ENCODE data around the gene ARRDC3.
"Not testable (repeated sequence)": the region's sequence is repeated elsewhere in the genome, so short reads cannot be mapped to it uniquely, and the experiment has no call there.

The ARRDC3 gene

DNA sequence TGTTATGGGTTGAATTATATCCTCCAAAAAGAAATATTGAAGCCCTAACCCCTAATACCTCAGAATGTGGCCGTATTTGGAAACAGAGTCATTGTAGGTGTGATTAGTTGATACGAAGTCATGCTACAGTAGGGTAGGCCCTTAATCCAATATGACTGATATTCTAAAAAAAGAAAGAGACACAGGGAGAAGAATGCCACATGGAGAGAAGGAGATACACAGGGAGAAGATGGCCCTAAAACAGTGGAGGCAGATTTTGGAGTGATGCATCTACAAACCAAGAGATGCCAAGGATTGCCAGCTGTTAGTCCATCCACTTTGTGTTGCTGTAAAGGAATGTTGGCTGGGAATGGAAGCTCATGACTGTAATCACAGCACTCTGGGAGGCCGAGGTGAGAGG, 21.3 kb downstream of the ARRDC3 start:
- TF ChIP-seq, protein P1, sequence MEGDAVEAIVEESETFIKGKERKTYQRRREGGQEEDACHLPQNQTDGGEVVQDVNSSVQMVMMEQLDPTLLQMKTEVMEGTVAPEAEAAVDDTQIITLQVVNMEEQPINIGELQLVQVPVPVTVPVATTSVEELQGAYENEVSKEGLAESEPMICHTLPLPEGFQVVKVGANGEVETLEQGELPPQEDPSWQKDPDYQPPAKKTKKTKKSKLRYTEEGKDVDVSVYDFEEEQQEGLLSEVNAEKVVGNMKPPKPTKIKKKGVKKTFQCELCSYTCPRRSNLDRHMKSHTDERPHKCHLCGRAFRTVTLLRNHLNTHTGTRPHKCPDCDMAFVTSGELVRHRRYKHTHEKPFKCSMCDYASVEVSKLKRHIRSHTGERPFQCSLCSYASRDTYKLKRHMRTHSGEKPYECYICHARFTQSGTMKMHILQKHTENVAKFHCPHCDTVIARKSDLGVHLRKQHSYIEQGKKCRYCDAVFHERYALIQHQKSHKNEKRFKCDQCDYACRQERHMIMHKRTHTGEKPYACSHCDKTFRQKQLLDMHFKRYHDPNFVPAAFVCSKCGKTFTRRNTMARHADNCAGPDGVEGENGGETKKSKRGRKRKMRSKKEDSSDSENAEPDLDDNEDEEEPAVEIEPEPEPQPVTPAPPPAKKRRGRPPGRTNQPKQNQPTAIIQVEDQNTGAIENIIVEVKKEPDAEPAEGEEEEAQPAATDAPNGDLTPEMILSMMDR (IDR thresholded peaks at IDR 0.05; ENCODE audit: low read depth, low read length, missing control alignments): no peak
- in situ Hi-C loops (cut with HindIII; ENCODE audit: low pct_ligation_motif_present, low sequenced_read_pairs): no loop called here
- no peak for DNase-seq
- Histone ChIP-seq H3K27ac (no peak overlapping the region), H3K27me3 (replicated peaks) (no peaks in the 10 kb centered on the region), H3K36me3 (replicated peaks) (no peaks in the 10 kb centered on the region), H3K4me3 (ENCODE audit: low read depth, low read length) (no peak overlapping the region)

DNA sequence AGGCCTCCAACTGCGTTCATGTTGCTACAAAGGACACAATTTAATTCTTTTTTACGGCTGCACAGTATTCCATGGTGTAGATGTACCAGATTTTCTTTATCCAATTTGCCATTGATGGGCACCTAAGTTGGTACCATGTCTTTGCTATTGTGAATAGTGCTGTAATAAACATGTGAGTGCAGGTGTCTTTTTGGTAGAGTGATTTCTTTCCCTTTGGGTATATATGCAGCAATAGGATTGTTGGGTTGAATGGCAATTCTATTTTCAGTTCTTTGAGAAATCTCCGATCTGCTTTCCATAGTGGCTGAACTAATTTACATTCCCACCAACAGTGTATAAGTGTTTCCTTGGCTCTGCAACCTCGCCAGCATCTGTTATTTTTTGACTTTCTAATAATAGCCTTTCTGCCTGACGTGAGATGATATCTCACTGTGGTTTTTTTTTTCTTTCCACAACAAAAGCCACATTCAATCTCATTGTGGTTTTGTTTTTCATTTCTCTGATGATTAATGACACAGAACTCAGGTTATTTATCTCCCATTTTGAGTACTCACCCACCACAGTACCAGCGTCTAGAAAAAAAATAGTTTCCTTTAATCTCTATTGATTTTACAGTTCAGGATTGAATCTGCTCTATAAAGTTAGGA, 21.9 kb downstream of the ARRDC3 start:
- in situ Hi-C loops (cut with HindIII; ENCODE audit: low pct_ligation_motif_present, low sequenced_read_pairs): no loop called here
- TF ChIP-seq, protein P1 (IDR thresholded peaks at IDR 0.05; ENCODE audit: low read depth, low read length, missing control alignments): no peak

DNA sequence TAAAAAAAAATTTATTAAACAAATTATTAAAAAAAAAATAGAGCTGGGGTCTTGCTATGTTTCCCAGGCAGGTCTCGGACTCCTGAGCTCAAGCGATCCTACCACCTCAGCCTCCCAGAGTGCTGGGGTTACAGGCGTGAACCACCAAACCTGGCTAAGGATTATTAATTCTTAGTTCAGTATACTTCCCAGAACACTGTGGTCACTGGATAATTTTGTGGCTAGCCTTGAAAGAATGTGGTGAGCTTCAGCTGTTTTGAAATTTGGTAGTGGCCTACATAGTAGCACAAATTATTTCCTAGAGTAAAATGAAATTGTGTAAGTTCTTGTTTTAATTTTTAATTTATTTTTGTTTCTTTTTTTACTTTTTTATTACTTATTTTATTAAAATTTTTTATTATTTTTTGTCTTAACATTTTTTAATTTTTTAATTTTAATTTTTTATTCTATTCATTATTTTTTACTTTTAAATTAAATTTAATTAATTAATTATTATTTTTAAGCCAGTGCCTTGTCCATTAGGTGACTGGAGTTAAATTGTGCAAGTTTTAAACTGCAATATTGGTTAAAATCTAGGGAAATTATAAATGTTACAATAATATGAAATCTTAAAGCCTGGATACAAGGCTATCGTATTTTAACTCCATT, 23.0 kb downstream of the ARRDC3 start:
- H3K27me3 ChIP-seq (replicated peaks): no peaks in the 10 kb centered on the region
- H3K27ac ChIP-seq: no peak overlapping the region
- in situ Hi-C loops (cut with HindIII; ENCODE audit: low pct_ligation_motif_present, low sequenced_read_pairs): no loop called here
- TF ChIP-seq, protein P1 (IDR thresholded peaks at IDR 0.05; ENCODE audit: low read depth, low read length, missing control alignments): no peak
- no peaks in the 10 kb centered on the region for H3K36me3 ChIP-seq (replicated peaks)
- DNase-seq: no peak
- H3K4me3 ChIP-seq (ENCODE audit: low read depth, low read length): no peak overlapping the region

More for the DNA sequence above, 21.9 kb downstream of the ARRDC3 start:
- H3K27me3 ChIP-seq (replicated peaks): no peaks in the 10 kb centered on the region
- H3K36me3 ChIP-seq (replicated peaks): no peaks in the 10 kb centered on the region
- H3K4me3 ChIP-seq (ENCODE audit: low read depth, low read length): no peak overlapping the region
- no peak overlapping the region for H3K27ac ChIP-seq
- DNase-seq: no peak

DNA sequence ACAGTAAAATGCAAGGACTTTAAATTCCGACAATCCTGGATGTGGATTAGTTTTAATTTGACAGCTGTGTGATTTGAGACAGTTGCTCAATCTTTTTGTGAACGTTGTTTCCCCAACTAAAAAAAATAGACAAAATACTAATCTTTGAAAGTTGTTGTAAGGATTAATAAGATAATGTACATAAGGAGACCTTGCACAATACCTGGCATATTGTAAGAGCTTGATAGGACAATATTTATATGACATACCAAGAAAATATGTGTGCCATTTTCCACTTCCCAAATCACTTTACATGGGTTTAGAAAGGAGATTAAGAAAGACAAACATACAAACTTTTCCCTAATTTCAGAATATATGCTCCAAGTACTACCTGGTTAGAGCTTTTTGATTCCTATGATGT, 25.3 kb downstream of the ARRDC3 start:
- Histone ChIP-seq H3K36me3 (replicated peaks) (no peaks in the 10 kb centered on the region), H3K4me3 (ENCODE audit: low read depth, low read length) (no peak overlapping the region), H3K27me3 (replicated peaks) (no peaks in the 10 kb centered on the region), H3K27ac (no peak overlapping the region)
- TF ChIP-seq, protein P1 (IDR thresholded peaks at IDR 0.05; ENCODE audit: low read depth, low read length, missing control alignments): no peak
- in situ Hi-C loops (cut with HindIII; ENCODE audit: low pct_ligation_motif_present, low sequenced_read_pairs): no loop called here
- DNase-seq: no peak

DNA sequence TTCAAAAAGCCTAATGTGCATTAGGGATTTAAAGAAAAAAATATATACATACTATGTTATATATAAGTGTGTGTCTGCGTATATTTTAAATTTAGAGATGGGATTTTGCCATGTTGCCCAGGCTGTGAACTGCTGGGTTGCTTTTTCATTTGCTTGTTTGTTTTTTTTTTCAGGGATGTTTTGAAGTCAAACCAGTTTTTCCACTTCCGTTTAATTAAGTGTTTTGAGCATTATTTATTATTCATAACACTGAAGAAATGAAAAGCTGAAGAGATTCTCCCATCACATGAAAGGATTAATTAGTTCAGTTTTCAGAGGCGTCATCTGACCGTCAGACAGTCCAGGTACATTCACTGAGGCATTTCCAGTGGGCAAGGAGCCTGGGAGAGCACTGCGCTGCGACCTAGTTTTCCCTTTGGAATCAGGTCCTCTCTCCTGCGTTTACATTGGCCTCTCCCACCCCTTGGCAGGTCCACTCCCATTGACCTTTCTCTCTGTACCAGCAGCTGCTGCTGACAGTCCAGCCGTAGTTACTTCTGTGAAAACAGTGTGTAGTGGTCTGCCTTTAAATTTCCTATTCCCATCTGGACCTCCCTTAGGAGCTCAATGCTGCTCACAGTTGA, 26.0 kb downstream of the ARRDC3 start:
- Histone ChIP-seq H3K27me3 (replicated peaks) (no peaks in the 10 kb centered on the region), H3K4me3 (ENCODE audit: low read depth, low read length) (no peak overlapping the region), H3K36me3 (replicated peaks) (no peaks in the 10 kb centered on the region), H3K27ac (no peak overlapping the region)
- in situ Hi-C loops (cut with HindIII; ENCODE audit: low pct_ligation_motif_present, low sequenced_read_pairs): no loop called here
- TF ChIP-seq, protein P1 (IDR thresholded peaks at IDR 0.05; ENCODE audit: low read depth, low read length, missing control alignments): no peak
- no peak for DNase-seq

DNA sequence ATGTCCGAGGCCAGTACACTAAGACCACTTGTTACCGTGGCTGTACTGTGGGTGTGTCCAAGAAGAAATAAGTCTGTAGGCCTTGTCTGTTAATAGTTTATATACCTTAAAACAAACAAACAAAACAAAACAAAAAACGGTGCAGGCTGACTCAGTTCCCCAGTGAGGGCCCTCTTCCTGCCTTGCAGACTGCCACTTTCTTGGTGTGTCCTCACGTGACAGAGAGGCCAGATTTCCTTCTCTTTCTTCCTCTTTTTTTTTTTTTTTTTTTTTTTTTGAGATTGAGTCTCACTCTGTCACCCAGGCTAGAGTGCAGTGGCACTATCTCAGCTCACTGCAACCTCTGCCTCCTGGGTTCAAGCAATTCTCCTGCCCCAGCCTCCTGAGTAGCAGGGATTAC, 28.2 kb downstream of the ARRDC3 start:
- H3K27ac ChIP-seq; H3K36me3 ChIP-seq (replicated peaks); H3K27me3 ChIP-seq (replicated peaks); H3K4me3 ChIP-seq (ENCODE audit: low read depth, low read length); DNase-seq; in situ Hi-C loops (cut with HindIII; ENCODE audit: low pct_ligation_motif_present, low sequenced_read_pairs): not testable (repeated sequence)

Measured in brain microvascular endothelial cell (primary cell).